H1 (cell line): ENCODE data around the gene OPCML.

Source experiments
- CEBPB ChIP-seq: IDR thresholded peaks from 2 replicates; pipeline ENCODE4 v1.6.1; 2012; ENCODE audit warnings: low read depth, low read length
- FOSL1 ChIP-seq: IDR thresholded peaks from 2 replicates; pipeline ENCODE4 v1.6.1; 2011; ENCODE audit warnings: mild to moderate bottlenecking, low read depth, low read length, moderate library complexity; ENCODE audit not compliant: insufficient read depth
- GABPA ChIP-seq: IDR thresholded peaks from 2 replicates; pipeline ENCODE4 v1.6.1; 2011; ENCODE audit warnings: mild to moderate bottlenecking, low read length, moderate library complexity, borderline replicate concordance; ENCODE audit not compliant: insufficient read depth
- HDAC2 ChIP-seq, 2 experiments: fragments of 300-600 bp in 1 of 2; sonication (generic) in 1 of 2; IDR thresholded peaks; 2 replicates each; pipeline ENCODE4 v1.6.1; 2011 to 2012; ENCODE audit warnings: low read depth in 2 of 2, low read length in 2 of 2, mild to moderate bottlenecking in 2 of 2, moderate library complexity in 2 of 2, borderline replicate concordance in 1 of 2, inconsistent platforms in 1 of 2
- KDM1A ChIP-seq: fragments of 200-600, 300-600 bp; sonication (generic); IDR thresholded peaks from 2 replicates; pipeline ENCODE4 v1.7.1; 2016; ENCODE audit warnings: mild to moderate bottlenecking, low read length, borderline replicate concordance
- POLR2A ChIP-seq, 2 experiments: IDR thresholded peaks; 1 replicate in 1 of 2; 2 replicates in 1 of 2; pipeline ENCODE4 v1.6.1; 2011; ENCODE audit warnings: low read depth in 2 of 2, low read length in 2 of 2, mild to moderate bottlenecking in 2 of 2; ENCODE audit errors: control extremely low read depth in 1 of 2
- TAF1 ChIP-seq: IDR thresholded peaks from 2 replicates; pipeline ENCODE4 v1.6.1; 2011; ENCODE audit warnings: mild to moderate bottlenecking, low read depth, low read length
- TEAD4 ChIP-seq: IDR thresholded peaks from 2 replicates; pipeline ENCODE4 v1.6.1; 2012; ENCODE audit warnings: low read depth, low read length, inconsistent platforms, mixed read lengths
- TF ChIP-seq, protein P1 (sequence below), 3 experiments: IDR thresholded peaks; 1 replicate in 2 of 3; 2 replicates in 1 of 3; pipeline versions ENCODE4 v1.5.1 to v1.6.1; 2011; ENCODE audit warnings: low read length in 3 of 3, mild to moderate bottlenecking in 3 of 3, inconsistent platforms in 2 of 3, low read depth in 1 of 3, moderate library complexity in 1 of 3; ENCODE audit not compliant: insufficient read depth in 1 of 3; ENCODE audit errors: control extremely low read depth in 1 of 3
- TF ChIP-seq, protein P2 (sequence below): IDR thresholded peaks from 2 replicates; pipeline ENCODE4 v1.6.1; 2011; ENCODE audit warnings: low read depth, mild to moderate bottlenecking, low read length; ENCODE audit not compliant: insufficient read depth

GRCh38 chr11:132876705-132877104, 655.6 kb downstream of the OPCML start:
- TF ChIP-seq HDAC2 (IDR thresholded peaks at IDR 0.05; ENCODE audit: borderline replicate concordance in 1 of 2, low read depth in 2 of 2, low read length in 2 of 2) (no peak), KDM1A (no peak), TAF1 (no peak), FOSL1 (no peak), POLR2A (IDR thresholded peaks at IDR 0.05; ENCODE audit: control extremely low read depth in 1 of 2, low read depth in 2 of 2, low read length in 2 of 2) (no peak), CEBPB (no peak), TEAD4 (no peak), GABPA (no peak)
- TF ChIP-seq, protein P1, sequence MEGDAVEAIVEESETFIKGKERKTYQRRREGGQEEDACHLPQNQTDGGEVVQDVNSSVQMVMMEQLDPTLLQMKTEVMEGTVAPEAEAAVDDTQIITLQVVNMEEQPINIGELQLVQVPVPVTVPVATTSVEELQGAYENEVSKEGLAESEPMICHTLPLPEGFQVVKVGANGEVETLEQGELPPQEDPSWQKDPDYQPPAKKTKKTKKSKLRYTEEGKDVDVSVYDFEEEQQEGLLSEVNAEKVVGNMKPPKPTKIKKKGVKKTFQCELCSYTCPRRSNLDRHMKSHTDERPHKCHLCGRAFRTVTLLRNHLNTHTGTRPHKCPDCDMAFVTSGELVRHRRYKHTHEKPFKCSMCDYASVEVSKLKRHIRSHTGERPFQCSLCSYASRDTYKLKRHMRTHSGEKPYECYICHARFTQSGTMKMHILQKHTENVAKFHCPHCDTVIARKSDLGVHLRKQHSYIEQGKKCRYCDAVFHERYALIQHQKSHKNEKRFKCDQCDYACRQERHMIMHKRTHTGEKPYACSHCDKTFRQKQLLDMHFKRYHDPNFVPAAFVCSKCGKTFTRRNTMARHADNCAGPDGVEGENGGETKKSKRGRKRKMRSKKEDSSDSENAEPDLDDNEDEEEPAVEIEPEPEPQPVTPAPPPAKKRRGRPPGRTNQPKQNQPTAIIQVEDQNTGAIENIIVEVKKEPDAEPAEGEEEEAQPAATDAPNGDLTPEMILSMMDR (IDR thresholded peaks at IDR 0.05; ENCODE audit: control extremely low read depth in 1 of 3, insufficient read depth in 1 of 3, low read depth in 1 of 3, low read length in 3 of 3), result no peak
- TF ChIP-seq, protein P2, sequence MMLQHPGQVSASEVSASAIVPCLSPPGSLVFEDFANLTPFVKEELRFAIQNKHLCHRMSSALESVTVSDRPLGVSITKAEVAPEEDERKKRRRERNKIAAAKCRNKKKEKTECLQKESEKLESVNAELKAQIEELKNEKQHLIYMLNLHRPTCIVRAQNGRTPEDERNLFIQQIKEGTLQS, result no peak
